Measurements from ENCODE around the gene SUPT6H. TPM values are rescaled to one million over a fixed set of nuclear protein-coding genes. Genes with fewer than 3 reads are reported as not detected.

Gene SUPT6H
- total and polyA plus RNA-seq, 2 of the 8 experiments (the other 6 are each of a cell fraction or from before 2014, with no cell fraction given), result 32.0 to 59.9 TPM

- 86% methylated on average over 2 of the region's 2 CpGs; no CpG with 5 or more reads in 1 of the 2 experiments for WGBS, 2 experiments (ENCODE audit: extremely low coverage in 1 of 2, insufficient coverage in 1 of 2, insufficient read length in 1 of 2, insufficient replicate concordance in 2 of 2, low coverage in 1 of 2, low lambda C conversion rate in 2 of 2, missing lambda C conversion rate in 1 of 2)
- ChIA-PET CTCF (ENCODE audit: partially characterized antibody) (interaction anchor here (0.7 to 6.0 kb wide), 25 partner anchors 10 to 147 kb away, joined by 3 to 45 read pairs (median 5); partner anchors contain the start of genes PIGS and SPAG5), POLR2A (ENCODE audit: partially characterized antibody) (interaction anchor here (1.0 to 14.8 kb wide), 14 partner anchors 9 to 90 kb away, joined by 4 to 163 read pairs (median 6); partner anchors contain the start of genes SDF2, SPAG5 and SUPT6H)
- Histone ChIP-seq H2BK12ac (ENCODE audit: low read depth, low read length) (no peak overlapping the region), H3K4me2 (ENCODE audit: insufficient read depth in 1 of 2, low read depth in 2 of 2, low read length in 2 of 2) (no peak overlapping the region), H3K56ac (replicated peaks; ENCODE audit: insufficient read length, low read depth, low read length) (no peak overlapping the region), H3K27ac (ENCODE audit: low read depth, low read length) (no peak overlapping the region), H4K20me1 (replicated peaks in 1 of 2; ENCODE audit: control insufficient read depth in 1 of 2, insufficient read depth in 2 of 2, low read length in 2 of 2) (peaks cover 2% of the 10 kb centered on the region in 2 experiments), H3K14ac (ENCODE audit: insufficient read length) (no peak overlapping the region), H2BK15ac (ENCODE audit: low read length) (no peak overlapping the region), H2AFZ (ENCODE audit: low read length) (no peak overlapping the region), H3K4me3 (ENCODE audit: extremely low read depth in 1 of 4, insufficient read depth in 2 of 4, low read depth in 3 of 4, low read length in 4 of 4) (no peak overlapping the region), H2BK120ac (replicated peaks; ENCODE audit: low read depth, low read length) (no peak overlapping the region), H3K9me3 (ENCODE audit: insufficient read depth in 2 of 2, low read depth in 1 of 2, low read length in 1 of 2) (no peaks in the 10 kb centered on the region), H3K79me2 (ENCODE audit: control insufficient read depth in 1 of 2, insufficient read depth in 2 of 2, low read length in 2 of 2) (no peaks in the 10 kb centered on the region), H3K27me3 (replicated peaks in 1 of 4; ENCODE audit: control insufficient read depth in 3 of 4, extremely low read depth in 1 of 4, insufficient read depth in 3 of 4, low read length in 3 of 4) (no peaks in the 10 kb centered on the region), H3K23me2 (ENCODE audit: low read depth, low read length) (no peaks in the 10 kb centered on the region), H3K4me1 (replicated peaks in 1 of 4; ENCODE audit: control insufficient read depth in 3 of 4, insufficient read depth in 4 of 4, low read length in 3 of 4) (no peaks in the 10 kb centered on the region), H2BK5ac (ENCODE audit: low read depth, low read length) (no peak overlapping the region), H4K91ac (replicated peaks; ENCODE audit: insufficient read length, low read length) (no peak overlapping the region), H3K23ac (ENCODE audit: insufficient read length) (no peak overlapping the region), H2BK20ac (ENCODE audit: low read length) (no peak overlapping the region), H4K5ac (ENCODE audit: insufficient read length, low read depth, low read length) (no peak overlapping the region), H3K4ac (replicated peaks; ENCODE audit: insufficient read length, low read depth, low read length) (no peak overlapping the region), H3K79me1 (ENCODE audit: low read depth, low read length) (no peaks in the 10 kb centered on the region), H2AK5ac (ENCODE audit: low read depth, low read length) (no peak overlapping the region), H3K36me3 (ENCODE audit: control insufficient read depth in 2 of 4, insufficient read depth in 4 of 4, low read length in 3 of 4) (peaks cover 37 to 67% (median 56%) of the 10 kb centered on the region in 4 experiments), H3K9ac (replicated peaks in 1 of 4; ENCODE audit: extremely low read depth in 1 of 4, low read depth in 3 of 4, low read length in 3 of 4) (no peak overlapping the region), H4K8ac (ENCODE audit: extremely low read depth, insufficient read depth, low read length) (no peak overlapping the region), H3K18ac (ENCODE audit: extremely low read depth, low read length) (no peak overlapping the region)
- DNase-seq (ENCODE audit: low read depth in 1 of 2, low spot score in 2 of 2) (no peak), FAIRE-seq (no peak)
- TF ChIP-seq MAX (IDR thresholded peaks at IDR 0.05), result no peak
- no peak for TF ChIP-seq RAD21 (IDR thresholded peaks at IDR 0.05 in 1 of 2, conservative IDR thresholded peaks at IDR 0.05 in 1 of 2; ENCODE audit: low read depth in 2 of 2, low read length in 2 of 2)
- no peak for TF ChIP-seq YY1 (IDR thresholded peaks at IDR 0.05; ENCODE audit: low read depth, low read length)
- no peak for TF ChIP-seq SAP30 (IDR thresholded peaks at IDR 0.05; ENCODE audit: insufficient read depth, insufficient replicate concordance, low read length)
- no peak for TF ChIP-seq EZH2 (IDR thresholded peaks at IDR 0.05; ENCODE audit: low read depth, low read length, severe bottlenecking)
- no peak for TF ChIP-seq TBP (IDR thresholded peaks at IDR 0.05; ENCODE audit: low read depth, low read length)
- no peak for TF ChIP-seq TAF1 (IDR thresholded peaks at IDR 0.05; ENCODE audit: low read depth, low read length)
- TF ChIP-seq CHD2 (IDR thresholded peaks at IDR 0.05; ENCODE audit: low read length), result no peak
- no peak for TF ChIP-seq EGR1 (IDR thresholded peaks at IDR 0.05; ENCODE audit: borderline replicate concordance, low read depth, low read length)
- TF ChIP-seq RFX5 (IDR thresholded peaks at IDR 0.05; ENCODE audit: borderline replicate concordance, low read depth, low read length), result no peak
- no peak for TF ChIP-seq CREB1 (IDR thresholded peaks at IDR 0.05)
- no peak for TF ChIP-seq SIN3A (conservative IDR thresholded peaks at IDR 0.05 in 1 of 2, IDR thresholded peaks at IDR 0.05 in 1 of 2; ENCODE audit: low read depth in 1 of 2, low read length in 2 of 2)
- no peak for TF ChIP-seq BCL11A (IDR thresholded peaks at IDR 0.05; ENCODE audit: low read depth in 2 of 2, low read length in 2 of 2)
- TF ChIP-seq JUND (IDR thresholded peaks at IDR 0.05; ENCODE audit: low read length), result no peak
Measured at GRCh38 chr17:28612531-28612930, 49.5 kb upstream of the SUPT6H start.

Measured in H1 (cell line).